Cardiac fibroblast (primary cell): ENCODE data around the gene SNTG2.

Experiments
- DNase-seq, 2 donors: peaks; one replicate each; pipeline versions ENCODE4 v3.0.0 to v3.0.0-alpha.2; 2010; ENCODE audit warnings: low read depth in 2 of 2
- H3K4me3 ChIP-seq, 2 donors: replicated peaks in 1 of 2; 1 replicate in 1 of 2; 2 replicates in 1 of 2; pipeline ENCODE4 v1.5.1; 2011; ENCODE audit warnings: low read depth in 2 of 2, low read length in 2 of 2, mild to moderate bottlenecking in 2 of 2, moderate library complexity in 1 of 2
- CTCF ChIP-seq: IDR thresholded peaks from one replicate; pipeline ENCODE4 v1.5.1; 2011; ENCODE audit warnings: low read depth, mild to moderate bottlenecking, low read length, inconsistent platforms

Gene SNTG2

GRCh38 chr2:1068241-1068640, 117.6 kb downstream of the SNTG2 start:
- DNase-seq: no peak
- TF ChIP-seq CTCF: no peak
- H3K4me3 ChIP-seq: no peak overlapping the region

- no peak for DNase-seq
- no peak overlapping the region for H3K4me3 ChIP-seq
- TF ChIP-seq CTCF: no peak
These were observed 118.2 kb downstream of the SNTG2 start for GRCh38 chr2:1068822-1069221.

GRCh38 chr2:1069847-1070246, 119.2 kb downstream of the SNTG2 start:
- DNase-seq: no peak
- H3K4me3 ChIP-seq: no peak overlapping the region
- no peak for TF ChIP-seq CTCF

GRCh38 chr2:1070601-1071000, 120.0 kb downstream of the SNTG2 start:
- H3K4me3 ChIP-seq: no peak overlapping the region
- DNase-seq: no peak
- no peak for TF ChIP-seq CTCF

- no peak for DNase-seq
- H3K4me3 ChIP-seq: no peak overlapping the region
- no peak for TF ChIP-seq CTCF
These were observed 121.0 kb downstream of the SNTG2 start for GRCh38 chr2:1071650-1072049.

- no peak for TF ChIP-seq CTCF
- H3K4me3 ChIP-seq: no peak overlapping the region
- no peak for DNase-seq
These were observed 121.6 kb downstream of the SNTG2 start for GRCh38 chr2:1072250-1072649.

- DNase-seq: no peak
- no peak for TF ChIP-seq CTCF
- H3K4me3 ChIP-seq: no peak overlapping the region
These were observed 127.3 kb downstream of the SNTG2 start for GRCh38 chr2:1077911-1078310.
